Activated naive CD8-positive, alpha-beta T cell (primary cell): ENCODE measurements around the gene CDK14.

Source experiments
- H3K27ac Mint-ChIP-seq: one replicate; pipeline ENCODE4 v1.8.0; 2021; ENCODE audit warnings: mixed read lengths
- H3K27me3 Mint-ChIP-seq: one replicate; pipeline ENCODE4 v1.8.0; 2021; ENCODE audit warnings: mixed read lengths
- H3K36me3 Mint-ChIP-seq: one replicate; pipeline ENCODE4 v1.8.0; 2021; ENCODE audit warnings: mixed read lengths
- H3K4me1 Mint-ChIP-seq: one replicate; pipeline ENCODE4 v1.8.0; 2021; ENCODE audit warnings: low read depth, mixed read lengths
- H3K4me3 Mint-ChIP-seq: one replicate; pipeline ENCODE4 v1.8.0; 2021; ENCODE audit warnings: mild to moderate bottlenecking, mixed read lengths
- H3K9me3 Mint-ChIP-seq: one replicate; pipeline ENCODE4 v1.8.0; 2021; ENCODE audit warnings: low read depth, mixed read lengths

Gene CDK14

GRCh38 chr7:91198371-91198770 lies 602.2 kb downstream of the CDK14 start:
- H3K27ac Mint-ChIP-seq, result no peak overlapping the region
- no peak overlapping the region for H3K4me3 Mint-ChIP-seq
- no peaks in the 10 kb centered on the region for H3K9me3 Mint-ChIP-seq
- no peaks in the 10 kb centered on the region for H3K36me3 Mint-ChIP-seq
- H3K27me3 Mint-ChIP-seq, result no peaks in the 10 kb centered on the region
- H3K4me1 Mint-ChIP-seq, result no peaks in the 10 kb centered on the region

- Mint-ChIP-seq H3K36me3 (no peaks in the 10 kb centered on the region), H3K27me3 (no peaks in the 10 kb centered on the region), H3K4me3 (no peak overlapping the region), H3K9me3 (no peaks in the 10 kb centered on the region), H3K4me1 (no peaks in the 10 kb centered on the region), H3K27ac (no peak overlapping the region)
These were observed 603.5 kb downstream of the CDK14 start for GRCh38 chr7:91199601-91200000.

GRCh38 chr7:91201442-91202113 lies 605.5 kb downstream of the CDK14 start:
- Mint-ChIP-seq H3K27ac (no peak overlapping the region), H3K27me3 (no peaks in the 10 kb centered on the region), H3K4me3 (no peak overlapping the region), H3K4me1 (no peaks in the 10 kb centered on the region), H3K36me3 (no peaks in the 10 kb centered on the region), H3K9me3 (no peaks in the 10 kb centered on the region)

- no peaks in the 10 kb centered on the region for H3K36me3 Mint-ChIP-seq
- H3K4me3 Mint-ChIP-seq, result no peak overlapping the region
- H3K9me3 Mint-ChIP-seq, result no peaks in the 10 kb centered on the region
- peaks cover 3% of the 10 kb centered on the region for H3K27me3 Mint-ChIP-seq
- H3K27ac Mint-ChIP-seq, result no peak overlapping the region
- no peaks in the 10 kb centered on the region for H3K4me1 Mint-ChIP-seq
These were observed 610.3 kb downstream of the CDK14 start for GRCh38 chr7:91206361-91206960.

- Mint-ChIP-seq H3K4me1 (no peaks in the 10 kb centered on the region), H3K36me3 (no peaks in the 10 kb centered on the region), H3K9me3 (no peaks in the 10 kb centered on the region), H3K27me3 (peaks cover 3% of the 10 kb centered on the region), H3K4me3 (no peak overlapping the region), H3K27ac (no peak overlapping the region)
These were observed 616.5 kb downstream of the CDK14 start for GRCh38 chr7:91212582-91212981.

- Mint-ChIP-seq H3K4me1 (no peaks in the 10 kb centered on the region), H3K9me3 (no peaks in the 10 kb centered on the region), H3K27me3 (peaks cover 3% of the 10 kb centered on the region), H3K27ac (no peak overlapping the region), H3K4me3 (no peak overlapping the region), H3K36me3 (no peaks in the 10 kb centered on the region)
These were observed 630.3 kb downstream of the CDK14 start for GRCh38 chr7:91226411-91226810.

GRCh38 chr7:91228327-91228726 lies 632.2 kb downstream of the CDK14 start:
- H3K9me3 Mint-ChIP-seq, result no peaks in the 10 kb centered on the region
- H3K27me3 Mint-ChIP-seq, result peaks cover 5% of the 10 kb centered on the region
- H3K4me1 Mint-ChIP-seq, result no peaks in the 10 kb centered on the region
- no peak overlapping the region for H3K27ac Mint-ChIP-seq
- no peaks in the 10 kb centered on the region for H3K36me3 Mint-ChIP-seq
- H3K4me3 Mint-ChIP-seq, result no peak overlapping the region

GRCh38 chr7:91228927-91229558 lies 632.9 kb downstream of the CDK14 start:
- H3K27ac Mint-ChIP-seq, result no peak overlapping the region
- no peaks in the 10 kb centered on the region for H3K36me3 Mint-ChIP-seq
- no peak overlapping the region for H3K4me3 Mint-ChIP-seq
- H3K9me3 Mint-ChIP-seq, result no peaks in the 10 kb centered on the region
- H3K4me1 Mint-ChIP-seq, result no peaks in the 10 kb centered on the region
- H3K27me3 Mint-ChIP-seq, result peaks cover 5% of the 10 kb centered on the region

- Mint-ChIP-seq H3K27ac (no peak overlapping the region), H3K4me3 (no peak overlapping the region), H3K36me3 (no peaks in the 10 kb centered on the region), H3K9me3 (no peaks in the 10 kb centered on the region), H3K4me1 (no peaks in the 10 kb centered on the region), H3K27me3 (peaks cover 4% of the 10 kb centered on the region)
These were observed 634.0 kb downstream of the CDK14 start for GRCh38 chr7:91230100-91230499.

- no peaks in the 10 kb centered on the region for H3K9me3 Mint-ChIP-seq
- peaks cover 4% of the 10 kb centered on the region for H3K27me3 Mint-ChIP-seq
- H3K4me3 Mint-ChIP-seq, result no peak overlapping the region
- no peaks in the 10 kb centered on the region for H3K36me3 Mint-ChIP-seq
- no peaks in the 10 kb centered on the region for H3K4me1 Mint-ChIP-seq
- H3K27ac Mint-ChIP-seq, result no peak overlapping the region
These were observed 634.4 kb downstream of the CDK14 start for GRCh38 chr7:91230503-91230902.

- Mint-ChIP-seq H3K9me3 (no peaks in the 10 kb centered on the region), H3K4me1 (no peaks in the 10 kb centered on the region), H3K27me3 (peaks cover 2% of the 10 kb centered on the region), H3K4me3 (no peak overlapping the region), H3K27ac (no peak overlapping the region), H3K36me3 (no peaks in the 10 kb centered on the region)
These were observed 637.1 kb downstream of the CDK14 start for GRCh38 chr7:91233212-91233611.

- Mint-ChIP-seq H3K27me3 (peaks cover 2% of the 10 kb centered on the region), H3K36me3 (no peaks in the 10 kb centered on the region), H3K9me3 (no peaks in the 10 kb centered on the region), H3K4me3 (no peak overlapping the region), H3K4me1 (no peaks in the 10 kb centered on the region), H3K27ac (no peak overlapping the region)
These were observed 639.2 kb downstream of the CDK14 start for GRCh38 chr7:91235211-91235832.

GRCh38 chr7:91239171-91239604 lies 643.1 kb downstream of the CDK14 start:
- peaks cover 2% of the 10 kb centered on the region for H3K27me3 Mint-ChIP-seq
- H3K27ac Mint-ChIP-seq, result no peak overlapping the region
- no peaks in the 10 kb centered on the region for H3K4me1 Mint-ChIP-seq
- no peaks in the 10 kb centered on the region for H3K9me3 Mint-ChIP-seq
- H3K4me3 Mint-ChIP-seq, result no peak overlapping the region
- H3K36me3 Mint-ChIP-seq, result no peaks in the 10 kb centered on the region

GRCh38 chr7:91239772-91240171 lies 643.7 kb downstream of the CDK14 start:
- H3K4me1 Mint-ChIP-seq, result no peaks in the 10 kb centered on the region
- no peaks in the 10 kb centered on the region for H3K9me3 Mint-ChIP-seq
- H3K27ac Mint-ChIP-seq, result no peak overlapping the region
- no peak overlapping the region for H3K4me3 Mint-ChIP-seq
- peaks cover 2% of the 10 kb centered on the region for H3K27me3 Mint-ChIP-seq
- no peaks in the 10 kb centered on the region for H3K36me3 Mint-ChIP-seq

GRCh38 chr7:91240376-91240941 lies 644.3 kb downstream of the CDK14 start:
- Mint-ChIP-seq H3K4me3 (no peak overlapping the region), H3K36me3 (no peaks in the 10 kb centered on the region), H3K27ac (no peak overlapping the region), H3K4me1 (no peaks in the 10 kb centered on the region), H3K27me3 (peaks cover 2% of the 10 kb centered on the region), H3K9me3 (no peaks in the 10 kb centered on the region)
